Tibial artery (tissue), 4 donors: ENCODE results near the gene TAMM41.

ENCODE experiments used
- DNase-seq, 2 donors: peaks; one replicate each; pipeline ENCODE4 v3.0.0-alpha.2; 2019
- H3K27ac ChIP-seq, 2 donors: fragments of 200-600 bp; sonication (generic) in 1 of 2; 1 replicate in 1 of 2; 2 replicates in 1 of 2; pipeline ENCODE4 v1.5.1; 2018 to 2019; ENCODE audit warnings: mild to moderate bottlenecking in 1 of 2
- H3K27me3 ChIP-seq, 2 donors: fragments of 200-600 bp; sonication (generic) in 1 of 2; one replicate each; pipeline versions ENCODE4 v1.5.1 to v1.6.0; 2016 to 2019
- H3K36me3 ChIP-seq, 3 donors: fragments of 200-600 bp; sonication (generic) in 2 of 3; one replicate each; pipeline ENCODE4 v1.5.1; 2016 to 2019; ENCODE audit warnings: mild to moderate bottlenecking in 2 of 3
- H3K4me1 ChIP-seq, 4 donors: fragments of 200-600 bp; sonication (generic) in 2 of 4; 1 replicate in 3 of 4; 2 replicates in 1 of 4; pipeline ENCODE4 v1.5.1; 2016 to 2019
- H3K4me3 ChIP-seq, 2 donors: fragments of 200-600 bp; sonication (generic) in 1 of 2; 1 replicate in 1 of 2; 2 replicates in 1 of 2; pipeline ENCODE4 v1.5.1; 2018 to 2019; ENCODE audit warnings: mild to moderate bottlenecking in 2 of 2
- H3K9me3 ChIP-seq, 3 donors: fragments of 200-600 bp; sonication (generic) in 1 of 3; one replicate each; pipeline ENCODE4 v1.5.1; 2016 to 2019
- CTCF ChIP-seq, 2 experiments: fragments of 200-600 bp in 1 of 2; fragments of 450-650 bp in 1 of 2; IDR thresholded peaks; one replicate each; pipeline ENCODE4 v1.5.1; 2017 to 2019; ENCODE audit warnings: antibody characterized with exemption in 2 of 2, mild to moderate bottlenecking in 1 of 2, moderate library complexity in 1 of 2
- intact Hi-C: fragments of 100-400 bp; cut with DNase I; formaldehyde crosslinking; loops from one replicate; pipeline ENCODE4 v1.15.0; 2023; ENCODE audit warnings: low total_unique reads

The TAMM41 gene

GRCh38 chr3:11832981-11833905, 13.4 kb downstream of the TAMM41 start:
- intact Hi-C loops: no loop called here
- TF ChIP-seq CTCF (IDR thresholded peaks at IDR 0.05): no peak
- Histone ChIP-seq H3K27me3 (no peaks in the 10 kb centered on the region), H3K4me1 (peaks cover 0 to 4% (median 0%) of the 10 kb centered on the region in 4 donors), H3K36me3 (peaks cover 33 to 82% (median 65%) of the 10 kb centered on the region in 3 donors), H3K4me3 (no peak overlapping the region), H3K27ac (no peak overlapping the region), H3K9me3 (no peaks in the 10 kb centered on the region)
- no peak for DNase-seq

DNA sequence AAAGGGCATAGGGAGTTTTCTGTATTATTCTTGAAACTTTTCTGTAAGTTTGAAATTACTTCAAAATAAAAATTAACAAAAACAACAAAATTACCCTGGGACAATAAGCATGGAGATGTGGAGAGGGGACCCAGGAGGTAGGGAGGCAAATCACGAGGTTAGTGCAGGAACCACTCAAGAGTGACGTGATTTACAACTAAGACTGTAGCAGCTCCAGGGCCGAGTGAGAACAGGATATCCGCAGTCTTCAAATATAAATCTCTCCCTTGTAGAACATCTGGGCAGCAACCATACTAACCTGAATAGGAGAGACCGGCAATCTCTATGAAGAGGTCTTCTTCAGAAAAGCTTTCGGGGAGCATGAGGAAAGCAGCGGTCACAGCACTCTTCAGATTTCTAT, 17.3 kb downstream of the TAMM41 start:
- Histone ChIP-seq H3K27ac (no peak overlapping the region), H3K4me3 (no peak overlapping the region), H3K27me3 (no peaks in the 10 kb centered on the region), H3K4me1 (peaks cover 0 to 4% (median 0%) of the 10 kb centered on the region in 4 donors), H3K9me3 (no peaks in the 10 kb centered on the region), H3K36me3 (peaks cover 37 to 93% (median 80%) of the 10 kb centered on the region in 3 donors)
- TF ChIP-seq CTCF (IDR thresholded peaks at IDR 0.05): no peak
- DNase-seq: no peak
- intact Hi-C loops: no loop called here

- H3K4me1 ChIP-seq: no peaks in the 10 kb centered on the region
- peaks cover 38 to 89% (median 83%) of the 10 kb centered on the region in 3 donors for H3K36me3 ChIP-seq
- TF ChIP-seq CTCF (IDR thresholded peaks at IDR 0.05): no peak
- no peak for DNase-seq
- H3K27me3 ChIP-seq: no peaks in the 10 kb centered on the region
- H3K27ac ChIP-seq: no peak overlapping the region
- H3K4me3 ChIP-seq: no peak overlapping the region
- no peaks in the 10 kb centered on the region for H3K9me3 ChIP-seq
- intact Hi-C loops: no loop called here
These were observed 19.9 kb downstream of the TAMM41 start for GRCh38 chr3:11826628-11827265.

DNA sequence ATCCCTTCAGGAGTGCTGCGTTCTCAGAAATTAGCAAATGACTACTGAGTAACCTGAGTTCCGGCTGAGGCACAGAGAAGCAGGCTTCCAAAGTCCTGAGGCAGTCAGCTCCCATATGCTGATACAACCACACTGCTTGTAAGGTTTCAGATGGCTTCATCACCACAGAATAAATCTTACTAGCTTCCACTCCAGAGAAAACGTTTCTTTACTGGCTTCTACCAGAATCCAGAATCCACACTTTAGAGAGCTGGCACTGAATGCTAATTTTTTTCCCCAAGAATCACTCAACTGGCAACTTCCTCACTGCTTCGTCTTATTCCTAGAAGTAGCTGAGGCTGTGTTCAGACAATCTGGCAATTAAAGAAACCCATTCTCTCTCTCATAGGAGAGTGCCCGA, 21.4 kb downstream of the TAMM41 start:
- no peaks in the 10 kb centered on the region for H3K9me3 ChIP-seq
- intact Hi-C loops: no loop called here
- H3K36me3 ChIP-seq: peaks cover 40 to 89% (median 85%) of the 10 kb centered on the region in 3 donors
- H3K27me3 ChIP-seq: no peaks in the 10 kb centered on the region
- H3K27ac ChIP-seq: no peak overlapping the region
- TF ChIP-seq CTCF (IDR thresholded peaks at IDR 0.05): no peak
- H3K4me3 ChIP-seq: no peak overlapping the region
- DNase-seq: no peak
- no peaks in the 10 kb centered on the region for H3K4me1 ChIP-seq

- Histone ChIP-seq H3K4me1 (no peaks in the 10 kb centered on the region), H3K4me3 (no peak overlapping the region), H3K36me3 (peaks cover 24 to 83% (median 69%) of the 10 kb centered on the region in 3 donors), H3K27ac (no peak overlapping the region), H3K27me3 (no peaks in the 10 kb centered on the region), H3K9me3 (no peaks in the 10 kb centered on the region)
- TF ChIP-seq CTCF (IDR thresholded peaks at IDR 0.05): no peak
- intact Hi-C loops: no loop called here
- no peak for DNase-seq
These were observed 26.1 kb downstream of the TAMM41 start for GRCh38 chr3:11820531-11821041.
